Measurements from ENCODE around the gene JUND.

Gene JUND

DNA sequence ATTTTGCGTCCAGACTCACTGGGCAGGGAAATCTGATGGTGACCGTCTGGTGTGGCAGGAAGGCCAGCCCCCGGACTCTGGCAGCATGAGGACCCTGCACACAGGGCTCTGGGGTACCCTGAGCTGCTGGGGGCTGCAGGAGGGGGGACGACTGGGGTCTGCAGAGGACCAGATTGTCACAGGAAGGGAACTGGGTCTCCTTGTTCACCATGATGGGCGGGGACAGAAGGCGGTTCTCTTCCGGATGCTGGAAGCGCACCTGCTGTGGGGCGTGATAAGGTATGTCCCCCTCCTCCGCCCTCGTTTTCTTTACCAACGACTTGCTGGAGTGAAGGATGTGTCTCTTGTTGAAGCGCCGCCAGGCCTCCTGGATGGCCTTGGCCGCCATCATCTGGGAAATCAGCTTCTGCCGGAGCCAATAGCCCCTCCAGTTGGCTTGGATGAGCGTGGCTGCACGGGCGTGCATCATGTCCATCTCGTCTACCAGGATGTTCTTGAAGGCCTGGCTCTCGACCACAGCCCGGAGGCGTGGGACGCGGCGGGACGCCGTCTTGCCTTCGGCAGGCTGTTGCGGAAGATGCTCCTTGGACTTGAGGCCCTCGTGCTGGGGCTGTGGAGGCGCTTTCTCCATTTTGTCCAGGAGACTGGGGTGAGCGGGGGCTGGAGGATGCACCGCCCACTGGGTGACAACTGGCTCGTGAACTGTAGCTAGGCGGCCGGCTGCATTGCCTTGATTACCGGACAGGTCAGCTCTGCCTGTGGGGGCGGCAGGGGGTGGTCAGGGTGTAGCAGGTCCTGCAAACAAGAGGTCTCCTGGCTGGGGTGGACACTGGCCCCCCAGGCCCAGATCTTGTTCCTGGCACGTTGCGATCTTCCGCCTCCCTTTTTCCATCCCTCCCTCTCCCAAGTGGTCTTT, 14.4 kb downstream of the JUND start:
- no peak for DNase-seq

DNA sequence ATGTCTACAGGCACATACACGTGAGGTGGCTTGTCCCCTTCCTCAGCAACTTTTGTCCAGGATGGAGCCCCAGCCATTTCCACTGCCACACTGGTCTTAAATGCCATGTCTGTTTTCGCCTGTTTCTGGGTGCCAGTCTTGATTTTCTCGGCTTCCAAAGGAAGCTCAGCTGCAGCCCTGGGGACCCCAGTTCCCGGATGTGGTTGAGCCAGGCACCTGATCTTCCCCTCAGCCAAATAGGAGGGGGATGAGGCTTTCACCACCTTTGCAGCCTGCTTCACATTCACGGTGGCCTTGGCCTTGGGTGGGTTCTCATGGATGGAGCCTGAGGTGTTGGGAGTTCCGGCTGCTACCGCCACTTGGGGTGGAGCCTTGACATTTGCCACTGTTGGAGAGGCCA, 15.8 kb downstream of the JUND start:
- DNase-seq: no peak

DNA sequence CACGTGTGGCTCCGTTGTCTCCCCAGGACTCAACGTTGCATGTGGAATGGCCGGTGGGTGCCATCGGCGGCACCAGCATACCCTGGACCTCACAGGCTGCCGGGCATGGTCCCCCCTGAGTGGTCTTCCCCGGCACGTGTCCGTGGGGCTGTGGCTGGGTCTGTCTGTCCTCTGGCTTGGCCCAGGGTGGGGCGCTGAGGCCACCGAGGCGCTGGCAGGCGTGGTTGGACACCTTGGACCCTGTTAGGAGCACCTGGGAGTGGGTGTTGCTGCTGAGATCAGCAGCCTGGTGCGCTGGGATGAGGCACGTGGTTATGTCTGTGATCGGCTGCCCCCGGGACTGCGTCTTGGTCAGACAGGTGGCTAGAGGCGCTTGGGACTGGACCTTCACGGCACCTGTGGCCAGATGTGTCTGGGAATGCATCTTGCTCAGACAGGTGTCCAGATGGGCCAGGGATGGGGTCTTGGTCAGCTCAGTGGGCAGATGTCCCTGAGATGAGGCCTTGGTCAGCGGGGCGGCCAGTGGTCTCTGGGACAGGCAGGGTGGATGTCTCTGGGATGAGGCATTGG, 16.4 kb downstream of the JUND start:
- DNase-seq: no peak

DNA sequence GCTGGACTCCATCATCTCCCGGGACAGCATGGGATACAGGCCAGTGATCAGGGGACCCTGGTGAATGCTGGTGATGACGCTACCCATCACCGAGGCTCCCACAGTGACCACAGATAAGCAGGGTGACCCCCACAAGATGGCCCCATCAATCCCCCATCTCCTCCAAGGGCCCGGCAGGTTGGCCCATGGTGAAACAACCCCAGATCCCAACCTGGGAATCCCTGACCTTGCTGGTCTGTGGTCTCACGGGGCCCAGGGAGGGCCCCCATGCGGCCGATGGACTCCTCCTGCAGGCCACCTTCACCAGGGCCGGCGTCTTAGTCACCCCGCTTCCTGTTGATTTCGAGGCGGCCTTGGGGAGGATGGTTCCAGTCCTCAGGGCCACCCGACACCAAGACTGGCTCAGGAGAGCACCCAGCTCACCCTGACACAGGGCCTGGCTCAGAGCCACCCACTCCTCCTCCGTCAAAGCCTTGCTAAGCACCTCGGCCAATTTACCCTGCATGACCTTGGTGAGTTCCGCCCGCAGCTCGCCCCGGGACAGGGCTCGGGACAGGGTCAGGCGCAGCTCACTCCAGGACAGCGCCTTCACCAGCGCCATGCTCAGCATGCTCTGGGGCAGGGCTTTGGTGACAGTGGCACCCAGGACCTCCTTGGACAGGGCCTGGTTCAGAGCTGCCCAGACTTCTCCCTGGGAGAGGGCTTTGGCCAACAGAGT, 17.1 kb downstream of the JUND start:
- DNase-seq: no peak

DNA sequence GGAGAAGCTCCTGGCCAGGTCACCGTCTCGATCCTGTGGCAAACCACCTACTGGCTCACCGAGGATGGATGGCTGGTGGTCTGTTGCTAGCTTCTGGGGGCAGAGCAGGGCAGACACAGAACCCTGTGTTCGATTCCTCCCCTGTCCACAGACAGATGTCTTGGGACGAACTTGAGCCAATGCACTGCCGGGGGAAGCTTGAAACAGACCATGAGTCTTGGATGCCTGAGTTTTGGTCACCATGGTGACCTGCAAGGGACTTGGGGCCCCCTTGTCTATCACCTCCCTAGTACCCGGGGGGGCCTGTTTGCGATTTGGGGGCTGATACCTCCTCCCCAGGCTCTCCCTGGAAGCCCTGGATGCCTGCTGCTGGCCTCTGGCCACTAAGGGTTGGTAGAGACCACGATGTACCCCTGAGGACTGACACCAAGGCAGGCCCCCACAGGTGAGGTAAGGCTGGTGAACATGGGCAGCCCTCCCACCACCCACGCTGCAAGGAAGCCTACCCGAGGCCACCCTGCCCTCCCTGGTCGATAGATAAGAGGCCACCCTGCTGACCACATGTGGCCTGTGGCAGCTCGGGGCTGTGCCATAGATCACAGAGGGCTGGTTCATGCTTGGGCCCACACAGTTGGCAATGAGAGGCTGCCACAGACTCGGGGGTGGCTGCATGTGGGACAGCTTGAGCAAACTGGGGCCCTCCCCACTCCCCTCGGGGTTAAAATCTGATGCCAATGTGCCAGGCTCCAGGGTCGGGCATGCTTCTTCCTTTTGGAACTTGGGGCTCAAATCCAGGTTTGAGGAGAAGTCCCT, 17.9 kb downstream of the JUND start:
- no peak for DNase-seq

GRCh38 chr19:18262917-18263316, 18.5 kb downstream of the JUND start:
- no peak for DNase-seq

DNA sequence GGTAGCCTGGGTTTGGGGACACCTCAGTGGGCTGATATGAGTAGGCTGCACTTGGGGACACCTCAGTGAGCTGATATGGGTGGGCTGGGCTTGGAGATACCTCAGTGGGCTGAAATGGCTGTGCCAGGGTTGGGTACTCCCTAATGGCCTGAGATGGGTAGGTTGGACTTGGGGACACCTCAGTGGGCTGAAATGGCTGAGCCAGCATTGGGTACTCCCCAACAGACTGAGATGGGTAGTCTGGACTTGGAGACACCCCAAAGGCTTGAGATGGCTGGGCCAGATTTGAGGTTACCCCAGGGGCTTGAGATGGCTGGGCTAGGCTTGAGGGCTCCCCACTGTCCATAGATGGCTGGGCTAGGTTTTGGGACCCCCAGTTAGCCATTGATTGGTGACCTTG, 19.3 kb downstream of the JUND start:
- no peak for DNase-seq

GRCh38 chr19:18261474-18261873, 19.9 kb downstream of the JUND start:
- DNase-seq: no peak

- no peak for DNase-seq
Observed at GRCh38 chr19:18259893-18260292, 21.5 kb downstream of the JUND start.

GRCh38 chr19:18257503-18258470, 23.6 kb downstream of the JUND start:
- DNase-seq: no peak

- peak; percentile 26 to 71 (median 58) for DNase-seq
Observed at GRCh38 chr19:18254546-18255503, 26.6 kb downstream of the JUND start.

- DNase-seq: no peak
Observed at GRCh38 chr19:18253716-18254115, 27.7 kb downstream of the JUND start.

- DNase-seq: no peak
Observed at GRCh38 chr19:18253130-18253529, 28.3 kb downstream of the JUND start.

DNA sequence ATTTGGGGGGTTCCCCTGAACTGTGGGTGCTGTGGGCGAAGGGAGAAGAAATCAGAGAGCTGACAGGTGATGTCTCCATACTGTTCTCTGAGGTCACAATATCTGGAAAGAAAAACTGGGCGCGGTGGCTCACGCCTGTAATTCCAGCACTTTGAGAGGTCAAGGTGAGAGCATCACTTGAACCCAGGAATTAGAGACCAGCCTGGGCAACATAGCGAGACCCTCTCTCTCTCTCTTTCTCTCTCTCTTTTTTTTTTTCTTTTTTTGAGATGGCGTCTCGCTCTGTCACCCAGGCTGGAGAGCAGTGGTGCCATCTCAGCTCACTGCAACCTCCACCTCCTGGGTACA, 29.1 kb downstream of the JUND start:
- no peak for DNase-seq

DNA sequence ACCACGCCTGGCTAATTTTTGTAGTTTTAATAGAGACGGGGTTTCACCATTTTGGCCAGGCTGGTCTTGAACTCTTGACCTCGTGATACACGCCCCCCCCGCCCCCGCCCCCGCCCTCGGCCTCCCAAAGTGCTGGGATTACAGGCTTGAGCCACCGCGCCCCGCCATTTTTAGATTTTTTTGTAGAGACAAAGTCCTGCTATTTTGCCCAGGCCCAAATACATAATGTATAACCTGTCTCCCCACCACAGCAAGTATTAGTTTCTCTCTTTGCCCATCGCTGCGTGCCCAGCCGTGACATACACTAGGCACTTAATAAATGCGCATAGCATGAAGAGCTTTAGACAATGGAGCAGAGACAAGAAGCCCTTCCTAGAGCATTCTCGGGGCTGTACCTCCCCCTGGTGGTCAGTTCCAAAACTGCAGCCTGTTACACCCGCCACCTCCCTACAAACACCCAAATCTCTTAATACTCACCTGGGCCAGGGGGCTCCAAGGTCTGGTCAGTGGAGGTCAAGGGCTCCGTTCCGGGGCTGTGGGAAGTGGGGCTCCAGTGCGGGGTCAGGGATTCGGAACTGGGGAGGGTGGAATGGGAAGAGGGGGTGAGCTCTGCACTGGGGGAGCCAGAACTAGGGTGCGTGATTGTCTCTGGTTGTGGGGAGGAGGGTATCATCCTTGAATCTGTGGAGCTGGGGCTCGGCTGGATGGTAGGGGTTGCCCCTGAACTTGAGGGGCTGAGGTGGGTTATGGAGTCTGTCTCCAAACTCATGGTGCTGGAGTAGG, 29.6 kb downstream of the JUND start:
- DNase-seq: peak; percentile 45 to 84 (median 72)

DNA sequence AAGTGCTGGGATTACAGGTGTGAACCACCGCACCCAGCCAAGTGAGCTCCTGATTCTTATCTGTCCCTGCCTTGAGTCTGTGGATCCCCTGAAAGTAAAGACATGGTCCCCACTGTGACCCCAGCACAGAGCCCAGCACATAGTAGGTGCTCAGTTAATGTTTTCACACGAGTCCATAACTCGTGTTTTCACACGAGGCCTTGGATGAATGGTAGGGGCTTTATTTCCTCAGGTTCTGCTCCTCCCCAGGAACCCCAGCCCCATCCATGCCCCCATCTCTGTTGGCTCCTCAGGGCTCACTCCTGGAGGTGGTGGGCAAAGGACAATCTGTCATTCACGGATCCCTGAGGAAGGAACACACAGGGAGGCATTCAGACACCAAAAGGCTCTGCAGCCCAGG, 31.6 kb downstream of the JUND start:
- DNase-seq: no peak

DNA sequence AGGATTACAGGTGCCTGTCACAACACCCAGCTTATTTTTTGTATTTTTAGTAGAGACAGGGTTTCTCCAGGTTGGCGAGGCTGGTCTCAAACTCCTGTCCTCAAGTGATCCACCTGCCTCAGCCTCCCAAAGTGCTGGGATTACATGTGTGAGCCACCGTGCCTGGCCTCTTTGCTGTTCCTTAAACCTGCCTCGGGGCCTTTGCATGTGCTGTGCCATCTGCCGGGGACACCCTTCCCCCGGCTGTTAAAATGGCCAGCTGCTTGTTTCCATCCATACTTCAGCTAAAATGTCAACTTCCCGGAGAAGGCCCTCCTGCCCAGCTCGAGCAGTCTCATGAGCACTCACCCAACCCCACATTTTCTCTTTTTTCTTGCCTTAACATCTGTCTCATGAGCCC, 36.1 kb downstream of the JUND start:
- no peak for DNase-seq

GRCh38 chr19:18239303-18239702, 42.1 kb downstream of the JUND start:
- DNase-seq: no peak

DNA sequence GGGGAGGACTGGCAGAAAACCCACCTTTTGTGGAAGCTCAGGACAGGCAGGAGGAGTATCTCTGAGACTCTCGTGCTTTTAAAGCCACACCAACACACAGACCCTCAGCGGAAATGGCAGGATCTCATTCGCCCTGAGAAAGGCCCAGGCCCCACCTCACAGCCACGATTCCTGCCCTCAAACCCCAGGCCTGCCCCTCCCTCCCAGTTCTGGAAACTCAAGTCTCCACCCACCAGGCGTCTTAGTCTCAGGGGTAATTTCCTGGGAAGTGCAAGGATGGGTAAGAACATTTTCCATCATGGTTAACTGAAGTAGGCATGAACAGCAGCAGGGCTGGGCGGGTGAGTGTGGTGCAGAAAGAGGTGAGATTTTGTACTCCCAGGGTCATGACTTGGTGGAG, 47.2 kb downstream of the JUND start:
- DNase-seq: no peak
